Prostate gland (tissue), 2 donors: Measurements from ENCODE around the gene RTL5.

ENCODE experiments used
- POLR2A ChIP-seq: fragments of 450-650 bp; IDR thresholded peaks from one replicate; pipeline ENCODE4 v1.6.1; 2016; ENCODE audit warnings: antibody characterized with exemption, mild to moderate bottlenecking
- TF ChIP-seq, protein P1 (sequence below), 4 experiments: fragments of 200-600 bp in 2 of 4; fragments of 450-650 bp in 2 of 4; sonication (generic) in 2 of 4; IDR thresholded peaks; 1 replicate in 3 of 4; 2 replicates in 1 of 4; pipeline ENCODE4 v1.5.1; 2016 to 2019; ENCODE audit warnings: antibody characterized with exemption in 4 of 4, mild to moderate bottlenecking in 2 of 4, moderate library complexity in 2 of 4

DNA sequence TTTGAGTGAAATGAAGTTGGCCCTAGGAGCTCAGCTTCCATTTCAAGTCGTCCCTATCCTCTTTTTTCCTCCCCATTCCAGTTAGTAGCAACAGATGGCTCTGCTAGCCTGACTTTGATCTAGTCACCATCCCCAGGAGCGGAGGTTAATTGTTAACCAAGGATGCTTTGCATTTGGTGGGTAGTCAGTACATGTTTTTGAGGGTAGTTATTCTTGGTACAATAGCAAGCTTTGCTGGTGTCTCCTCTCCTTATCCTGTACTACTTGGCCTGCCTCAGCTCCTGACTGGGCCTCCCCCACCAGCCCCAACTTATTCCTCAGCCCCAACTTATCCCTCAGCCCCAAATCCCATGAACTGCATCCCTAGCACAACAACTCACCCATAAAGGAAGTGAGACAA, 14.8 kb upstream of the RTL5 start:
- TF ChIP-seq, protein P1, sequence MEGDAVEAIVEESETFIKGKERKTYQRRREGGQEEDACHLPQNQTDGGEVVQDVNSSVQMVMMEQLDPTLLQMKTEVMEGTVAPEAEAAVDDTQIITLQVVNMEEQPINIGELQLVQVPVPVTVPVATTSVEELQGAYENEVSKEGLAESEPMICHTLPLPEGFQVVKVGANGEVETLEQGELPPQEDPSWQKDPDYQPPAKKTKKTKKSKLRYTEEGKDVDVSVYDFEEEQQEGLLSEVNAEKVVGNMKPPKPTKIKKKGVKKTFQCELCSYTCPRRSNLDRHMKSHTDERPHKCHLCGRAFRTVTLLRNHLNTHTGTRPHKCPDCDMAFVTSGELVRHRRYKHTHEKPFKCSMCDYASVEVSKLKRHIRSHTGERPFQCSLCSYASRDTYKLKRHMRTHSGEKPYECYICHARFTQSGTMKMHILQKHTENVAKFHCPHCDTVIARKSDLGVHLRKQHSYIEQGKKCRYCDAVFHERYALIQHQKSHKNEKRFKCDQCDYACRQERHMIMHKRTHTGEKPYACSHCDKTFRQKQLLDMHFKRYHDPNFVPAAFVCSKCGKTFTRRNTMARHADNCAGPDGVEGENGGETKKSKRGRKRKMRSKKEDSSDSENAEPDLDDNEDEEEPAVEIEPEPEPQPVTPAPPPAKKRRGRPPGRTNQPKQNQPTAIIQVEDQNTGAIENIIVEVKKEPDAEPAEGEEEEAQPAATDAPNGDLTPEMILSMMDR (IDR thresholded peaks at IDR 0.05) = no peak
- TF ChIP-seq POLR2A = no peak
